HUES48 (cell line): ENCODE measurements around the gene CTSO.
"Not testable (repeated sequence)": the region's sequence is repeated elsewhere in the genome, so short reads cannot be mapped to it uniquely, and the experiment has no call there.

ENCODE experiments used
- H3K27ac ChIP-seq: one replicate; pipeline ENCODE4 v1.7.0; 2013; ENCODE audit warnings: low read depth, low read length, inconsistent platforms
- H3K27me3 ChIP-seq: 2 replicates; pipeline ENCODE4 v1.6.1; 2013; ENCODE audit warnings: mild to moderate bottlenecking, low read length; ENCODE audit not compliant: control insufficient read depth, insufficient read depth
- H3K36me3 ChIP-seq: 2 replicates; pipeline ENCODE4 v1.6.1; 2013; ENCODE audit warnings: low read length; ENCODE audit not compliant: control insufficient read depth, insufficient read depth
- H3K4me1 ChIP-seq: 2 replicates; pipeline ENCODE4 v1.6.1; 2013; ENCODE audit warnings: mild to moderate bottlenecking, low read length; ENCODE audit not compliant: control insufficient read depth, insufficient read depth
- H3K4me3 ChIP-seq: 2 replicates; pipeline ENCODE4 v1.5.1; 2013; ENCODE audit warnings: mild to moderate bottlenecking, low read depth, low read length
- H3K9ac ChIP-seq: 2 replicates; pipeline ENCODE4 v1.6.1; 2013; ENCODE audit warnings: mild to moderate bottlenecking, low read depth, low read length, moderate library complexity
- H3K9me3 ChIP-seq: 2 replicates; pipeline ENCODE4 v1.6.1; 2013; ENCODE audit warnings: low read length; ENCODE audit not compliant: control insufficient read depth, insufficient read depth

CTSO gene

GRCh38 chr4:155906554-155907247 lies 47.0 kb downstream of the CTSO start:
- Histone ChIP-seq H3K4me1 (peaks cover 9% of the 10 kb centered on the region; the same call in 1 of the 2 replicates), H3K27ac (no peak overlapping the region), H3K36me3 (no peaks in the 10 kb centered on the region), H3K9ac (no peak overlapping the region), H3K27me3 (no peaks in the 10 kb centered on the region), H3K9me3 (no peaks in the 10 kb centered on the region), H3K4me3 (no peak overlapping the region)

GRCh38 chr4:155904331-155904730 lies 49.3 kb downstream of the CTSO start:
- H3K9me3 ChIP-seq: no peaks in the 10 kb centered on the region
- H3K27ac ChIP-seq: no peak overlapping the region
- H3K36me3 ChIP-seq: no peaks in the 10 kb centered on the region
- peaks cover 24% of the 10 kb centered on the region for H3K4me1 ChIP-seq
- H3K9ac ChIP-seq: no peak overlapping the region
- no peaks in the 10 kb centered on the region for H3K27me3 ChIP-seq
- no peak overlapping the region for H3K4me3 ChIP-seq

GRCh38 chr4:155903453-155903852 lies 50.2 kb downstream of the CTSO start, which contains the start of gene TDO2:
Gene TDO2 (plus strand): TSS chr4:155903696. CDS start chr4:155903759, 63 bp downstream.
- no peak within 1 kb of the TSS for H3K4me3 ChIP-seq
- H3K27ac ChIP-seq: no peak within 1 kb of the TSS
- peaks cover 24% of the 10 kb centered on the region for H3K4me1 ChIP-seq
- H3K36me3 ChIP-seq: no peaks in the 10 kb centered on the region
- H3K27me3 ChIP-seq: no peaks in the 10 kb centered on the region
- no peaks in the 10 kb centered on the region for H3K9me3 ChIP-seq
- no peak within 1 kb of the TSS for H3K9ac ChIP-seq

- Histone ChIP-seq H3K36me3 (no peaks in the 10 kb centered on the region), H3K9me3 (no peaks in the 10 kb centered on the region), H3K27ac (no peak overlapping the region)
These were observed 52.7 kb downstream of the CTSO start for GRCh38 chr4:155901013-155901412.

GRCh38 chr4:155900381-155900780 lies 53.3 kb downstream of the CTSO start:
- Histone ChIP-seq H3K9ac (no peak overlapping the region), H3K9me3 (no peaks in the 10 kb centered on the region), H3K27me3 (no peaks in the 10 kb centered on the region), H3K27ac (no peak overlapping the region), H3K4me1 (peaks cover 24% of the 10 kb centered on the region), H3K36me3 (no peaks in the 10 kb centered on the region), H3K4me3 (no peak overlapping the region)

More at GRCh38 chr4:155901013-155901412, 52.7 kb downstream of the CTSO start:
- no peak overlapping the region for H3K4me3 ChIP-seq
- no peaks in the 10 kb centered on the region for H3K27me3 ChIP-seq
- H3K9ac ChIP-seq: no peak overlapping the region
- H3K4me1 ChIP-seq: peaks cover 24% of the 10 kb centered on the region

- Histone ChIP-seq H3K36me3 (no peaks in the 10 kb centered on the region), H3K9ac (no peak overlapping the region), H3K9me3 (no peaks in the 10 kb centered on the region), H3K27ac (no peak overlapping the region), H3K4me3 (no peak overlapping the region), H3K27me3 (no peaks in the 10 kb centered on the region), H3K4me1 (peaks cover 24% of the 10 kb centered on the region)
These were observed 53.8 kb downstream of the CTSO start for GRCh38 chr4:155899891-155900290.

- H3K4me1 ChIP-seq: peaks cover 14% of the 10 kb centered on the region
- H3K4me3 ChIP-seq, H3K27me3 ChIP-seq, H3K27ac ChIP-seq, H3K9me3 ChIP-seq, H3K36me3 ChIP-seq, H3K9ac ChIP-seq: not testable (repeated sequence)
These were observed 55.3 kb downstream of the CTSO start for GRCh38 chr4:155898371-155898770.

GRCh38 chr4:155891058-155891457 lies 62.6 kb downstream of the CTSO start:
- H3K4me3 ChIP-seq: no peak overlapping the region
- no peaks in the 10 kb centered on the region for H3K36me3 ChIP-seq
- no peak overlapping the region for H3K9ac ChIP-seq
- H3K9me3 ChIP-seq: peaks cover 20% of the 10 kb centered on the region
- no peaks in the 10 kb centered on the region for H3K27me3 ChIP-seq
- no peaks in the 10 kb centered on the region for H3K4me1 ChIP-seq
- H3K27ac ChIP-seq: no peak overlapping the region

- no peak overlapping the region for H3K27ac ChIP-seq
These were observed 63.7 kb downstream of the CTSO start for GRCh38 chr4:155889946-155890345.

GRCh38 chr4:155889031-155889793 lies 64.5 kb downstream of the CTSO start:
- Histone ChIP-seq H3K9ac (no peak overlapping the region), H3K36me3 (no peaks in the 10 kb centered on the region), H3K27ac (no peak overlapping the region), H3K9me3 (peaks cover 20% of the 10 kb centered on the region), H3K4me1 (no peaks in the 10 kb centered on the region), H3K4me3 (no peak overlapping the region), H3K27me3 (no peaks in the 10 kb centered on the region)

More at GRCh38 chr4:155889946-155890345, 63.7 kb downstream of the CTSO start:
- no peak overlapping the region for H3K4me3 ChIP-seq
- H3K9me3 ChIP-seq: peaks cover 20% of the 10 kb centered on the region
- H3K27me3 ChIP-seq: no peaks in the 10 kb centered on the region
- H3K4me1 ChIP-seq: no peaks in the 10 kb centered on the region
- no peak overlapping the region for H3K9ac ChIP-seq
- no peaks in the 10 kb centered on the region for H3K36me3 ChIP-seq
